Measurements from ENCODE around the gene EME2.

The EME2 gene

GRCh38 chr16:1740781-1741490, 31.7 kb upstream of the EME2 start:
- H3K4me3 Mint-ChIP-seq = no peak overlapping the region
- no peaks in the 10 kb centered on the region for H3K4me1 Mint-ChIP-seq (ENCODE audit: low read depth)
- no peaks in the 10 kb centered on the region for H3K9me3 Mint-ChIP-seq
- peaks cover 6% of the 10 kb centered on the region for H3K36me3 Mint-ChIP-seq (ENCODE audit: low read depth)
- H3K27me3 Mint-ChIP-seq = no peaks in the 10 kb centered on the region
- no peak overlapping the region for H3K27ac Mint-ChIP-seq

DNA sequence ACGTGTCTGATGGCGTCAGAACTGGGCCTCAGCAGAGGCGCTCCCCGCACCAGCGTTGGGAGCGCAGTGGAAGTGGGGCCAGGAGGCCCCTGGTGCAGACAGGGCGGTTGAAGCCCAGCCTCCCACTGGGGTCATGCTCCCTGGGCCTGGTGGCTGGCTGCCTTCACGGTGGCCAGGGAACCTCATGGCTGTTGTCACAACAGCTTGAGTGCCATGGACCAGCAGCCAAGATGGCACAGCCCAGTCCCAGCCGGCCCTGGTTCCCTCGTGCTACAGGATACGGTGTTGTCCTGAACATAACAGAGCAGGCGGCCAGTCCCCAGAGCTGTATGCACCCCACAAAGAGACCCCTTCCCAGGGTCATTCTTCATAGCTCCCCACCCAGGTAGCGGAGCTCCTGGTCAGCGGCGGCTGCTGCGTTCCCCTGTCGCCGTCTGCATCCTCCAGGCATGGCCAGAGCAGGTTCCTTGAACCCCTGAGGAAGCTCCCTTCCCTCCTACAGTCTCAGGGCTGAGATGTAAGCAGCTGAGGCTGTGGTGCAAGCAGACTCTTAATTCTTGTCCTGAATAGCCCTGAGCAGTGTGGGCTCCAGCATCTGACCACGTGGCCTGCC, 31.0 kb upstream of the EME2 start:
- H3K36me3 Mint-ChIP-seq (ENCODE audit: low read depth) = peaks cover 6% of the 10 kb centered on the region
- H3K9me3 Mint-ChIP-seq = no peaks in the 10 kb centered on the region
- no peaks in the 10 kb centered on the region for H3K27me3 Mint-ChIP-seq
- no peak overlapping the region for H3K27ac Mint-ChIP-seq
- H3K4me1 Mint-ChIP-seq (ENCODE audit: low read depth) = no peaks in the 10 kb centered on the region
- no peak overlapping the region for H3K4me3 Mint-ChIP-seq

DNA sequence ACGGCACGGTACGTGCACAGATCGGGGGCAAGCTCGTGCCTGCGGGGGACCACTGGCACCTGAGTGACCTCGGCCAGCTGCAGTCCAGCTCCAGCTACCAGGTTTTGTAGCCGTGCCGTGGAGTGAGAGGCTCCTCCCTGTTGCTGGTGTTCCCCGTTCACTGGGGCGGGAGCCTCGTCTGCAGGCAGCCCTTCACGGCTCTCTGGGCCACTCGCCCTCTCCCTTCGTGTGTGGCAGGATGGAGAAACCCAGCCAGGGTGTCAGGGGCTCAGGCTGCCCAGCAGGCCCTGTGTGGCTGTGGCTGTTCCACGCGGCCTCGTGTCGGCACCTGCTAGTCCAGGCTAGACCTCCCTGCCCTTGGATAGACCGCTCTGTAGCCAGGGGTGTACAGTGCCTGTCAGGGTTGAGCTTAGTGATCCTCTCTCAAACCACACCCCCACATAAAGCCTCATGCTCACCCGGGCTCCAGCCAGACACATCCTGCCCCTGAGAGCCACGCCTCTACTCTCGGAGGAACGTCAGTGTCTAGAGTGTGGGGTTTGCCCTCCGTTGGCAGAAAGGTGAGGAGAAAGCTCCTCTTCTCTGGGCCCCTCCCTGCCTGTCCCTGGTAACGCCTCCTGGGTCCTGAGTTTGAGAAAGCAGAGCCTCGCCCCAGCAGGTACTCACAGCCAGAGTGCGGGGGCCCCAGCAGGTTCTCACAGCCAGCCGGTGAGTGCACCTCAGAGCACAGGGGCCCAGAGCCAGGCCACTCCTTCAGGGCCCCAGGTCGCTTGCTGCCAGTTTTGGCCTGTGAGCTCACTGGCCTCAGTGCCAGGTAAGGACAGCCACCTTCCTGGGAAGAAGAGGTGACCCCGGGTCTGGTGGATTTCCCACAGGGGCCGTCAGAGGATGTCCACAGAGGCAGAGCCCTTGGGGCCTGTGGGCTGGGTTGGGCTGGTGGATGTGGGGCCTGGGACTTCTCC, 29.0 kb upstream of the EME2 start:
- no peak overlapping the region for H3K4me3 Mint-ChIP-seq
- H3K27me3 Mint-ChIP-seq = no peaks in the 10 kb centered on the region
- no peaks in the 10 kb centered on the region for H3K9me3 Mint-ChIP-seq
- H3K27ac Mint-ChIP-seq = no peak overlapping the region
- H3K4me1 Mint-ChIP-seq (ENCODE audit: low read depth) = no peaks in the 10 kb centered on the region
- peaks cover 6% of the 10 kb centered on the region for H3K36me3 Mint-ChIP-seq (ENCODE audit: low read depth)

DNA sequence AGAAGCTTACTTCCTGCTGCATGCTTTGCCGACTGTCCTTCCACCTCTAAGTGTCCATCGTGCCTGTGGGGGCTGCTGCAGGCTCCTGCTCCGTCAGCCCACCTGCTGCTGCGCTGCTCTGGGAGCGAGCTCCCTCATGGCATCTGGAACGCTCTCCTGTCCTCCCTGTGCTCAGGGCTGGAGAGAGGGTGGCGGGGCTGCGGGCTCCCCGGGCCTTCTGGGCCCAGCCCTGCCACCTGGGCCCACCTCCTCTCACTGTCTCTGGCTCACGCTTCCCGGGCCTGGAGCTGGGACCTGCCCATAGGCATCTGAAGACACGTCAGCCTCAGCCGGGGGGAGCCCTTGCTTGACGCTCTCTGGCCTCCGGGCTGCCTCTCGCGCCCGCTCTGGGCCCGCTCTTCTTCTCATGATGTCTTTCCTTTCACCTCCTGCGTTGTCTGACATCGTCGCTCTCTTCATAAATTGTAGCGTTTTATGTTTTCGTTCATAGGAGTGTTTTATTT, 28.2 kb upstream of the EME2 start:
- peaks cover 10% of the 10 kb centered on the region for H3K36me3 Mint-ChIP-seq (ENCODE audit: low read depth)
- H3K27me3 Mint-ChIP-seq = no peaks in the 10 kb centered on the region
- H3K4me1 Mint-ChIP-seq (ENCODE audit: low read depth) = no peaks in the 10 kb centered on the region
- H3K4me3 Mint-ChIP-seq = no peak overlapping the region
- no peak overlapping the region for H3K27ac Mint-ChIP-seq
- no peaks in the 10 kb centered on the region for H3K9me3 Mint-ChIP-seq

DNA sequence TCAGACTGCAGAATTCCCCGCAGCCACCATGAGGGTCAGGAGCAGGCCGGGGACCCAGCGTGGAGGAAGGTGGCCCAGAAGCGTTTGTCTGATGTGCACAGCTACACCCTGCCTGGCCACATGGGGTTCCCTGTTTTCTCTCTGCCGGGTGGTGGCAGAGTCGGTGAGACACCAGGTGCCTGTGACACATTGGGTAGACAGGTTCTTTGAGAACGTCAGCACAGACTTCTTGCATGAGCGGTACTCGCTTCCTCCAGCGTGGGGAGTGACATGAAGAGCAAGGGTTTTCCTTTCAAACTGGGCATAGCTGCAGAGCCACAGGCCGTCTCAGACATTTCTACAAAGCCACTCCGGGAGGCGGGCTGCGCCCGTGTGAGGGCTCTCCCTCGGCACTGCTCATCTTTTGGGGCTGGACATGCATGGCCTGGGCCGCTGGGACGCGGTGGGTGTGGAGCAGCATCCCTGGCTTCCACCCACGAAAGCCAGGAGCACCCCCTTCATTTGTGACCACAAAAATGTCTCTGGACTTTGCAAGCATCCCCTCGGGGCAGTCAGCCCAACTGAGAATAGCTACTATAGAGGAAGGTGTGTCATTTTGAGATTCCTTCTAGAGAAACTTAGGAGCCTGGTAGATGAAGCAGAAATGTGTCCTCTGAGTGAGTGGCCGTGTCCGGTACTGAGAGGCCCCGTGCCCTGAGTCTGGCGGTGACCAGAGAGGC, 27.3 kb upstream of the EME2 start:
- H3K27me3 Mint-ChIP-seq = no peaks in the 10 kb centered on the region
- H3K27ac Mint-ChIP-seq = no peak overlapping the region
- peaks cover 10% of the 10 kb centered on the region for H3K36me3 Mint-ChIP-seq (ENCODE audit: low read depth)
- H3K4me3 Mint-ChIP-seq = no peak overlapping the region
- H3K9me3 Mint-ChIP-seq = no peaks in the 10 kb centered on the region
- no peaks in the 10 kb centered on the region for H3K4me1 Mint-ChIP-seq (ENCODE audit: low read depth)

- H3K27ac Mint-ChIP-seq = no peak overlapping the region
- H3K4me1 Mint-ChIP-seq (ENCODE audit: low read depth) = no peaks in the 10 kb centered on the region
- peaks cover 10% of the 10 kb centered on the region for H3K36me3 Mint-ChIP-seq (ENCODE audit: low read depth)
- no peak overlapping the region for H3K4me3 Mint-ChIP-seq
- no peaks in the 10 kb centered on the region for H3K9me3 Mint-ChIP-seq
- no peaks in the 10 kb centered on the region for H3K27me3 Mint-ChIP-seq
Measured at GRCh38 chr16:1745900-1746692, 26.5 kb upstream of the EME2 start.

- Mint-ChIP-seq H3K4me3 (no peak overlapping the region), H3K36me3 (ENCODE audit: low read depth) (peaks cover 10% of the 10 kb centered on the region), H3K27me3 (no peaks in the 10 kb centered on the region), H3K9me3 (no peaks in the 10 kb centered on the region), H3K27ac (no peak overlapping the region), H3K4me1 (ENCODE audit: low read depth) (no peaks in the 10 kb centered on the region)
Measured at GRCh38 chr16:1746693-1747195, 25.9 kb upstream of the EME2 start.

DNA sequence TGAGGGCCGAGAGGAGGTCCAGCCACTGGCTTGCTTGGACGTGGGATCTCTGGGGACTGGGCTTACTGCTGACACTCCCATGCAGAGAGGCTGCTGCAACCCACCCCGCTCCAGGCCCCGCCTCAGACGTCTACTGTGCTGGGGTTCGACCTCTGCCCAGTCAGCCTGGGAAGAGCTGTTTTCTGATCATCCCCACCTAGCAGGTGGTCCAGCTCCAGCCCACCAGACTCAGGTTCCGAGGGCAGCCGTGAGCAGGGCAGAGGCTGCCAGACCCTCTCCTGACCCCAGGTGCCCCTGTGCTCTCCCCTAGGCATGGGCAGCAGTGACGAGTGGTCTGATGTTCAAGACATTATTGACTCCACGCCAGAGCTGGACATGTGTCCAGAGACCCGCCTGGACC, 24.7 kb upstream of the EME2 start:
- H3K36me3 Mint-ChIP-seq (ENCODE audit: low read depth) = peaks cover 20% of the 10 kb centered on the region
- H3K9me3 Mint-ChIP-seq = no peaks in the 10 kb centered on the region
- H3K4me3 Mint-ChIP-seq = no peak overlapping the region
- H3K4me1 Mint-ChIP-seq (ENCODE audit: low read depth) = no peaks in the 10 kb centered on the region
- no peaks in the 10 kb centered on the region for H3K27me3 Mint-ChIP-seq
- H3K27ac Mint-ChIP-seq = no peak overlapping the region

GRCh38 chr16:1749152-1750117, 23.2 kb upstream of the EME2 start:
- Mint-ChIP-seq H3K4me1 (ENCODE audit: low read depth) (no peaks in the 10 kb centered on the region), H3K36me3 (ENCODE audit: low read depth) (peaks cover 22% of the 10 kb centered on the region), H3K27ac (no peak overlapping the region), H3K4me3 (no peak overlapping the region), H3K27me3 (no peaks in the 10 kb centered on the region), H3K9me3 (no peaks in the 10 kb centered on the region)

GRCh38 chr16:1751946-1752345, 20.7 kb upstream of the EME2 start:
- Mint-ChIP-seq H3K4me1 (ENCODE audit: low read depth) (peaks cover 3% of the 10 kb centered on the region), H3K36me3 (ENCODE audit: low read depth) (peaks cover 25% of the 10 kb centered on the region), H3K27me3 (no peaks in the 10 kb centered on the region), H3K27ac (no peak overlapping the region), H3K9me3 (no peaks in the 10 kb centered on the region), H3K4me3 (no peak overlapping the region)

GRCh38 chr16:1752853-1753252, 19.8 kb upstream of the EME2 start:
- H3K9me3 Mint-ChIP-seq = no peaks in the 10 kb centered on the region
- no peak overlapping the region for H3K27ac Mint-ChIP-seq
- H3K4me3 Mint-ChIP-seq = no peak overlapping the region
- H3K4me1 Mint-ChIP-seq (ENCODE audit: low read depth) = peaks cover 3% of the 10 kb centered on the region
- no peaks in the 10 kb centered on the region for H3K27me3 Mint-ChIP-seq
- H3K36me3 Mint-ChIP-seq (ENCODE audit: low read depth) = peaks cover 25% of the 10 kb centered on the region

DNA sequence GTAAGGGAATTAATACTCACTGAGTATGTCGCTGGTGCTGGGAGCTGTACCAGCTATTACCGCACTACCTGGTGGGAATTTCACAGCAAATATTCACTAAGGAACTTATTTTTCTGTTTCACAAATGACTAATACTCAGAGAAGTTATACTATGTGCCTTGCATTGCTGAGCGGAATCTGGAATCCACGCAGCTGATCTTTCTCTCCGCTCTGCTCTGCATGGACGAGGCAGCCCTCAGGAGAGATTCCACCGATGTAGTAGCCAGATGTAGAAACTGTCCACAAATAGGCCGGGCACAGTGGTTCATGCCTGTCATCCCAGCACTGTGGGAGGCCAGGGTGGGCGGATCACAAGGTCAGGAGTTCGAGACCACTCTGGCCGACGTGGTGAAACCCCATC, 18.4 kb upstream of the EME2 start:
- peaks cover 3% of the 10 kb centered on the region for H3K4me1 Mint-ChIP-seq (ENCODE audit: low read depth)
- H3K9me3 Mint-ChIP-seq = no peaks in the 10 kb centered on the region
- no peak overlapping the region for H3K4me3 Mint-ChIP-seq
- peaks cover 21% of the 10 kb centered on the region for H3K36me3 Mint-ChIP-seq (ENCODE audit: low read depth)
- H3K27me3 Mint-ChIP-seq = no peaks in the 10 kb centered on the region
- no peak overlapping the region for H3K27ac Mint-ChIP-seq

All from stimulated activated naive CD8-positive, alpha-beta T cell treated with anti-CD3 and anti-CD28 coated beads, Interleukin-15, Interleukin-2, amounts not matched to agents 100 ng/mL and 50 ng/mL, for 24 hours (primary cell).